Suprapubic skin (tissue), 3 donors: Measurements from ENCODE around the gene TUBGCP6.

ENCODE experiments used
- EP300 ChIP-seq: sonication (generic); formaldehyde crosslinking; IDR thresholded peaks from one replicate; pipeline ENCODE4 v1.6.1; 2017; ENCODE audit warnings: antibody characterized with exemption
- POLR2A ChIP-seq, 2 donors: fragments of 450-650 bp; IDR thresholded peaks; one replicate each; pipeline ENCODE4 v1.6.1; 2017; ENCODE audit warnings: antibody characterized with exemption in 2 of 2, mild to moderate bottlenecking in 2 of 2, moderate library complexity in 2 of 2
- TF ChIP-seq, protein P1 (sequence below), 2 donors: fragments of 200-600 bp in 1 of 2; fragments of 450-650 bp in 1 of 2; sonication (generic) in 1 of 2; IDR thresholded peaks; one replicate each; pipeline ENCODE4 v1.5.1; 2016 to 2019; ENCODE audit warnings: antibody characterized with exemption in 2 of 2, mild to moderate bottlenecking in 1 of 2, moderate library complexity in 1 of 2

DNA sequence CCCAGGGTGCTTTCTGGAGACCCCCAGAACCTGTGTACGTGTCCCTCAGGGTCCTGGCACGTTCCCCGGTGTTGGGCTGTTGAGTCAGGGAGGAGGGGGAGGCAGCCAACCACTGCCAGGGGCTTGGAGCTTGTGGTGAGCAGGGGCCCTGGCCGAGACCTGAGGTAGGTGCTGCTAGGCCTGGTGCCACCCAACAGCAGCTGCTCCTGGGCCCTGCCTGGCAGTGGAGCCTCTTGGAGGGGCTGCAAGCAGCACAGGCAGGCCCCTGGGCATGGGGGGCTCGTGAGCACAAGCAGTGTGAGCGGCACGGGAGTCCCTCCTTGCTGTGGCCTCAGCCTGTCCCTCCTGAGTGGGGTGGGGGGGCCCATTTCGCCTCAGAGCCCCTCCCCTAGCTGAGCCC lies 51.2 kb downstream of the TUBGCP6 start:
- TF ChIP-seq, protein P1, sequence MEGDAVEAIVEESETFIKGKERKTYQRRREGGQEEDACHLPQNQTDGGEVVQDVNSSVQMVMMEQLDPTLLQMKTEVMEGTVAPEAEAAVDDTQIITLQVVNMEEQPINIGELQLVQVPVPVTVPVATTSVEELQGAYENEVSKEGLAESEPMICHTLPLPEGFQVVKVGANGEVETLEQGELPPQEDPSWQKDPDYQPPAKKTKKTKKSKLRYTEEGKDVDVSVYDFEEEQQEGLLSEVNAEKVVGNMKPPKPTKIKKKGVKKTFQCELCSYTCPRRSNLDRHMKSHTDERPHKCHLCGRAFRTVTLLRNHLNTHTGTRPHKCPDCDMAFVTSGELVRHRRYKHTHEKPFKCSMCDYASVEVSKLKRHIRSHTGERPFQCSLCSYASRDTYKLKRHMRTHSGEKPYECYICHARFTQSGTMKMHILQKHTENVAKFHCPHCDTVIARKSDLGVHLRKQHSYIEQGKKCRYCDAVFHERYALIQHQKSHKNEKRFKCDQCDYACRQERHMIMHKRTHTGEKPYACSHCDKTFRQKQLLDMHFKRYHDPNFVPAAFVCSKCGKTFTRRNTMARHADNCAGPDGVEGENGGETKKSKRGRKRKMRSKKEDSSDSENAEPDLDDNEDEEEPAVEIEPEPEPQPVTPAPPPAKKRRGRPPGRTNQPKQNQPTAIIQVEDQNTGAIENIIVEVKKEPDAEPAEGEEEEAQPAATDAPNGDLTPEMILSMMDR (IDR thresholded peaks at IDR 0.05), result no peak
- no peak for TF ChIP-seq POLR2A (IDR thresholded peaks at IDR 0.05)
- no peak for TF ChIP-seq EP300
